ENCODE measurements around the gene MRPS14. TPM values are rescaled to one million over a fixed set of nuclear protein-coding genes. Genes with fewer than 3 reads are reported as not detected.
A peak's percentile ranks its signal among the peaks of the same experiment; 100 is the strongest.

MRPS14 gene
- total RNA-seq, 1 experiment from 2014 or later = 36.3 TPM

DNA sequence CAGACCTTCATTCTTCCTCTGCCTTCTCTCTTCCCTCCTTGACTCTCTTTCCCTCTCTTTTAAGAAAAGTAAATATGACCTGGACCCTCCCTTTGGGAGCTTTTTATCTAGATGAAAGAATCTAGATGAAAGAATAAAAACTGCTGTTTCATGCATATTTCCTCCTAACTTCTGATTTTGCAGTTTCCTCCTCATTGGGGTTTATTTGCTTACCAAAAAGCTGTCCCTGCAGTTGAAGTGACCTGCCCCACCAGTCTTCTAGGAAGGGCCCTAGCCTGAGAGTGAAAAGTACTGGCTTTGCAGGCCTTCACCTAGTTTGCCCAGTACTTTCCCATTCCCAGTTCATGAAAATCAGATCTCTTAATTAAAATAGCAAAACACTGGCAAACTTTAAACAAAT lies 51.8 kb downstream of the MRPS14 start:
- Mint-ChIP-seq H3K9me3 (ENCODE audit: unreplicated experiment) (no peaks in the 10 kb centered on the region), H3K27ac (ENCODE audit: low read depth, unreplicated experiment) (no peak overlapping the region), H3K4me1 (ENCODE audit: insufficient read depth, unreplicated experiment) (peaks cover 12% of the 10 kb centered on the region), H3K27me3 (ENCODE audit: insufficient read depth, unreplicated experiment) (no peaks in the 10 kb centered on the region), H3K36me3 (ENCODE audit: insufficient read depth, unreplicated experiment) (no peaks in the 10 kb centered on the region), H3K4me3 (ENCODE audit: unreplicated experiment) (no peak overlapping the region)
- no peak for DNase-seq (ENCODE audit: unreplicated experiment)
- intact Hi-C loops (cut with micrococcal nuclease) = no loop called here
- CTCF ChIA-PET = interaction anchor here (0.6 to 1.7 kb wide), 4 partner anchors 12 to 204 kb away, joined by 3 to 10 read pairs (median 4); no protein-coding TSS in a partner anchor
- TF ChIP-seq, protein P1, sequence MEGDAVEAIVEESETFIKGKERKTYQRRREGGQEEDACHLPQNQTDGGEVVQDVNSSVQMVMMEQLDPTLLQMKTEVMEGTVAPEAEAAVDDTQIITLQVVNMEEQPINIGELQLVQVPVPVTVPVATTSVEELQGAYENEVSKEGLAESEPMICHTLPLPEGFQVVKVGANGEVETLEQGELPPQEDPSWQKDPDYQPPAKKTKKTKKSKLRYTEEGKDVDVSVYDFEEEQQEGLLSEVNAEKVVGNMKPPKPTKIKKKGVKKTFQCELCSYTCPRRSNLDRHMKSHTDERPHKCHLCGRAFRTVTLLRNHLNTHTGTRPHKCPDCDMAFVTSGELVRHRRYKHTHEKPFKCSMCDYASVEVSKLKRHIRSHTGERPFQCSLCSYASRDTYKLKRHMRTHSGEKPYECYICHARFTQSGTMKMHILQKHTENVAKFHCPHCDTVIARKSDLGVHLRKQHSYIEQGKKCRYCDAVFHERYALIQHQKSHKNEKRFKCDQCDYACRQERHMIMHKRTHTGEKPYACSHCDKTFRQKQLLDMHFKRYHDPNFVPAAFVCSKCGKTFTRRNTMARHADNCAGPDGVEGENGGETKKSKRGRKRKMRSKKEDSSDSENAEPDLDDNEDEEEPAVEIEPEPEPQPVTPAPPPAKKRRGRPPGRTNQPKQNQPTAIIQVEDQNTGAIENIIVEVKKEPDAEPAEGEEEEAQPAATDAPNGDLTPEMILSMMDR (IDR thresholded peaks at IDR 0.05; ENCODE audit: unreplicated experiment) = no peak
- no TSS peak for BruUV-seq (replicated peaks)
- POLR2A ChIA-PET = no interaction called here

DNA sequence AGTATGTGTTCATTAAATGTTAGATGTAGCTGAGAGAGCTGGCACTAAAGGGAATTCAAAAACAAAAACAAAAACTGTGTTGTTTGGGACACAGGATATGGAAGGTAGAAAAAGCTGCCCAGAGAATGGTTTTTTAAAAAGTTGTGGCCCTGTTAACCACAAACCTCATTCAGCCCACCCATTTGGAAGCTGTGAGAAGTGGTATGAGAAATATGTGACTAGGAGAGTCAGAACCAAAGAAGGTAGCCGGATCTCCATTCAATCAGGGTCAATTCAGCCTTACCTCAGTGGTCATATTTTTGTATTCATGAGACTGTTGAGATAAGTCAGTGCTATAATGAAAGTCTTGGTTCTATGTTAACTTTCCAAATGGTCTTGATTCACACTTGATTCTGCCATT lies 53.2 kb downstream of the MRPS14 start:
- ChIA-PET CTCF (interaction anchor here (0.5 to 2.0 kb wide), 5 partner anchors 14 to 227 kb away, joined by 3 to 10 read pairs (median 5); no protein-coding TSS in a partner anchor), POLR2A (interaction anchor here (0.6 to 1.3 kb wide), 2 partner anchors 29 to 119 kb away, joined by 3 read pairs; no protein-coding TSS in a partner anchor)
- Mint-ChIP-seq H3K27me3 (ENCODE audit: insufficient read depth, unreplicated experiment) (no peaks in the 10 kb centered on the region), H3K9me3 (ENCODE audit: unreplicated experiment) (no peaks in the 10 kb centered on the region), H3K36me3 (ENCODE audit: insufficient read depth, unreplicated experiment) (peaks cover 2% of the 10 kb centered on the region), H3K27ac (ENCODE audit: low read depth, unreplicated experiment) (no peak overlapping the region), H3K4me1 (ENCODE audit: insufficient read depth, unreplicated experiment) (peaks cover 10% of the 10 kb centered on the region), H3K4me3 (ENCODE audit: unreplicated experiment) (no peak overlapping the region)
- TF ChIP-seq, protein P1 (IDR thresholded peaks at IDR 0.05; ENCODE audit: unreplicated experiment) = no peak
- no TSS peak for BruUV-seq (replicated peaks)
- DNase-seq (ENCODE audit: unreplicated experiment) = no peak
- intact Hi-C loops (cut with micrococcal nuclease) = no loop called here

DNA sequence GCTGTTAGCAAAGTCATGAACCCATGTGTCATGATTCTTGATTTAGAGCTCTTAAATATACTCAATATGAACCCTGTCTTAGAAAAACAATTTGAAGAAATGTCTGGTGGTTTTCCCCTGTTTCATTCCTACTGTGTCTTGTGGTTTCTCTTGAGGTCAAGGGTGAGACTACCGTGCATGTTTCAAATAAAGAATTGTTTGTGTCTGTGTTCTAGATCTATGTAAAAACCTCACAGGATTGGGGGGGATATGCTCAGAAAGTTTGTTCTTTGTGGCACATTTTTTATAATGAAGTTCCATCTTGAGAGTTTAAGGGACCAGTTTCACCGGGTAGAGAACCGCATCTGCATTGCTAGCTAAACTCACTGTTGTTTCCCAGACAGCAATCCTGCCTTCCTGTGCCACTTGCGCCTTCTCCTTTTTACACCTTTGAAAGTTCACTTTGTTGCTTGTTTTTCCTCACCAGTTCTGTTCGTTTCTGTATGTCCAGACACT lies 54.4 kb downstream of the MRPS14 start:
- POLR2A ChIA-PET = interaction anchor here (0.9 to 5.5 kb wide), 5 partner anchors 7 to 1254 kb away, joined by 3 to 35 read pairs (median 3); partner anchors contain the start of gene KLHL20
- Mint-ChIP-seq H3K36me3 (ENCODE audit: insufficient read depth, unreplicated experiment) (peaks cover 5% of the 10 kb centered on the region), H3K27me3 (ENCODE audit: insufficient read depth, unreplicated experiment) (no peaks in the 10 kb centered on the region), H3K4me3 (ENCODE audit: unreplicated experiment) (no peak overlapping the region), H3K9me3 (ENCODE audit: unreplicated experiment) (no peaks in the 10 kb centered on the region), H3K27ac (ENCODE audit: low read depth, unreplicated experiment) (no peak overlapping the region), H3K4me1 (ENCODE audit: insufficient read depth, unreplicated experiment) (peaks cover 22% of the 10 kb centered on the region)
- CTCF ChIA-PET = interaction anchor here (1.0 to 6.6 kb wide), 3 partner anchors 16 to 30 kb away, joined by 3 to 40 read pairs (median 8); no protein-coding TSS in a partner anchor
- intact Hi-C loops (cut with micrococcal nuclease) = no loop called here
- DNase-seq (ENCODE audit: unreplicated experiment) = peak; percentile 60
- TF ChIP-seq, protein P1 (IDR thresholded peaks at IDR 0.05; ENCODE audit: unreplicated experiment) = no peak
- no TSS peak for BruUV-seq (replicated peaks)

DNA sequence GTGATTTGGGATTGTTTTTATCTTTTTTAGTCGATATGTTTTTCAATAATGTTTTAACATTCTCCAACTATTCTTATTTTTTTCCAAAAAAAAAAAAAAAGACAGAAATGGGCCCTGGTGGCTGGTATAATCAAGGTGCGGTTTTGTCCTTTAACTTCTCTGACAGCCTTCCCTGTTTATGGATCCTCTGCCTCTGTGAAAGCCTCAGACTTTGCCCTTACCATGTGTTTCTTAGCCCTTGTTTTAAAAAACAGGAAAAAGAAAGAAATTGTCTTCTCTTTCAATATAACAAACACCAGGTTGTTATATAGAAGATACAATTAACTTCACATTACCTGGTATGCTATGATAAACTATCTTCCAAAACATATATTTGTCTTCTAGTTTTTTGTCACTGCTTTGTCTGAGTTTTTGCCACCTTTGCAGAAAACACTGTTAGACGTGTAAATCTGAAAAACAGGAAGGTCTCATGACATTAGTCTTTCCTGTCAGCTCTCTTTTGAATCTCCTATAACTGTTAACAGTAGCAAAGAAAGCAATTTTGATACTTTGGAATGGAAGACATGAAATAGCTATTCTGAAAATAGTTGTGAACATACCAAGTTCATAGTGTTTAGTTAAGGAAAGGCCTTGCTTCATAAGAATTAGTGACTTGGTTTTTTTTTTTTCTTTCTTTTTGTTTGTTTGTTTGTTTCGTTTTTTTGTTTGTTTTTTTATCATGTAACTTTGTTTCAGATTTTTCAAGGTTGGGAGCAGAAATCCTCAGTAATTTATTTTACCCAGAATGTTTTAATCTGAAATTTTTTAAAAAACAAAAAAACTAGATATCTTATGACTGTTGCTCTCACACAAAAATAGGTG lies 55.1 kb downstream of the MRPS14 start:
- BruUV-seq (replicated peaks) = no TSS peak
- Mint-ChIP-seq H3K36me3 (ENCODE audit: insufficient read depth, unreplicated experiment) (peaks cover 5% of the 10 kb centered on the region), H3K27ac (ENCODE audit: low read depth, unreplicated experiment) (no peak overlapping the region), H3K27me3 (ENCODE audit: insufficient read depth, unreplicated experiment) (no peaks in the 10 kb centered on the region), H3K4me3 (ENCODE audit: unreplicated experiment) (no peak overlapping the region), H3K4me1 (ENCODE audit: insufficient read depth, unreplicated experiment) (peaks cover 26% of the 10 kb centered on the region), H3K9me3 (ENCODE audit: unreplicated experiment) (no peaks in the 10 kb centered on the region)
- TF ChIP-seq, protein P1 (IDR thresholded peaks at IDR 0.05; ENCODE audit: unreplicated experiment) = no peak
- ChIA-PET CTCF (interaction anchor here (1.0 to 6.6 kb wide), 3 partner anchors 17 to 30 kb away, joined by 3 to 40 read pairs (median 7); no protein-coding TSS in a partner anchor), POLR2A (interaction anchor here (0.6 to 5.5 kb wide), 8 partner anchors 8 to 1253 kb away, joined by 3 to 35 read pairs (median 4); partner anchors contain the start of genes CACYBP and KLHL20)
- no peak for DNase-seq (ENCODE audit: unreplicated experiment)
- intact Hi-C loops (cut with micrococcal nuclease) = no loop called here
